ELF-1 (cell line): ENCODE data around the gene ANKRD29.
"Not testable (repeated sequence)": the region's sequence is repeated elsewhere in the genome, so short reads cannot be mapped to it uniquely, and the experiment has no call there.

ENCODE experiments used
- DNase-seq: peaks from one replicate; pipeline ENCODE4 v3.0.0-alpha.2; 2016; ENCODE audit warnings: low read depth, low spot score

The ANKRD29 gene

GRCh38 chr18:23616258-23616657 lies 46.5 kb downstream of the ANKRD29 start:
- DNase-seq: no peak

- no peak for DNase-seq
Observed at GRCh38 chr18:23614891-23615290, 47.8 kb downstream of the ANKRD29 start.

- no peak for DNase-seq
Observed at GRCh38 chr18:23614413-23614812, 48.3 kb downstream of the ANKRD29 start.

- not testable (repeated sequence) for DNase-seq
Observed at GRCh38 chr18:23613091-23613475, 49.6 kb downstream of the ANKRD29 start.

GRCh38 chr18:23612434-23613090 lies 50.1 kb downstream of the ANKRD29 start:
- no peak for DNase-seq

- no peak for DNase-seq
Observed at GRCh38 chr18:23609390-23610023, 53.2 kb downstream of the ANKRD29 start.

- DNase-seq: no peak
Observed at GRCh38 chr18:23608211-23608610, 54.5 kb downstream of the ANKRD29 start.

GRCh38 chr18:23605941-23606340 lies 56.8 kb downstream of the ANKRD29 start:
- no peak for DNase-seq

- DNase-seq: no peak
Observed at GRCh38 chr18:23599809-23600208, 62.9 kb downstream of the ANKRD29 start.

GRCh38 chr18:23596183-23596582 lies 66.5 kb downstream of the ANKRD29 start:
- DNase-seq: no peak

- DNase-seq: no peak
Observed at GRCh38 chr18:23595591-23595990, 67.1 kb downstream of the ANKRD29 start.

GRCh38 chr18:23593720-23594119 lies 69.0 kb downstream of the ANKRD29 start:
- DNase-seq: no peak

GRCh38 chr18:23592911-23593310 lies 69.8 kb downstream of the ANKRD29 start:
- no peak for DNase-seq

- no peak for DNase-seq
Observed at GRCh38 chr18:23591011-23591410, 71.7 kb downstream of the ANKRD29 start.

GRCh38 chr18:23588836-23589560 lies 73.7 kb downstream of the ANKRD29 start:
- DNase-seq: peak; percentile 45

GRCh38 chr18:23587220-23587642 lies 75.5 kb downstream of the ANKRD29 start:
- no peak for DNase-seq

- peak; percentile 97 for DNase-seq
Observed at GRCh38 chr18:23586249-23587196, 76.2 kb downstream of the ANKRD29 start, which contains the start of gene NPC1. NPC1 (minus strand) TSS chr18:23586506; CDS start chr18:23586343, 163 bp downstream.

- DNase-seq: no peak
Observed at GRCh38 chr18:23585897-23586248, 76.8 kb downstream of the ANKRD29 start.

GRCh38 chr18:23585007-23585871 lies 77.5 kb downstream of the ANKRD29 start:
- DNase-seq: peak; percentile 63
